Measurements from ENCODE around the gene RBPMS2.

GRCh38 chr15:64697911-64698369 lies 77.4 kb downstream of the RBPMS2 start:
- TF ChIP-seq TAF1 (conservative IDR thresholded peaks at IDR 0.05), result no peak
- no peak for TF ChIP-seq CTCF (IDR thresholded peaks at IDR 0.05; ENCODE audit: low read depth, low read length, missing input control)
- no peak for TF ChIP-seq EGR1 (IDR thresholded peaks at IDR 0.05; ENCODE audit: low read depth in 2 of 2)
- TF ChIP-seq RXRA (IDR thresholded peaks at IDR 0.05), result no peak
- TF ChIP-seq JUND (IDR thresholded peaks at IDR 0.05), result no peak

All from liver (tissue), 3 donors.